ENCODE data around the gene PTK6. TPM values are rescaled to one million over a fixed set of nuclear protein-coding genes. Genes with fewer than 3 reads are reported as not detected.

The PTK6 gene
- total RNA-seq, 4 donors from 2014 or later, result 0.06 to 1.2 (median 0.23) TPM

DNA sequence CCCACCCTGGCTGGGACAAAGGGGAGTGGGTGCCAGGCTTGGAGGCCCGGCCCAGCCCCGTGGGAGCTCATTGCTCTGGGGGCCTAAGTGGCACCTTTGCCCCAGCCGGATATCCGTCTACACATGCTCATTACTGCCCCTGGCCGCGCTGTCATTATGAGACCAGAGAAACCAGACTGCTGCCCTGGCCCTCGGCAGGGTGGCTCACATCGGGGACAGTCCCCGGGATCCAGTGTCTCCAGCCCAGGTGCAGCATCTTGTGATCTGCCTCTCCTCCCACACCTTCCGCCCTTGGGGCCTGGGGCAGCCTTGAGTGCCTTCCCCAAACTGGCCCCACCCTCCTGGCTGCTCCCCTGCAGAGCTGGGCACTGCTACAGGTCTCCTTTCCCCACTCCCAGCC is 5.5 kb upstream of the PTK6 start:
- intact Hi-C loops (cut with DNase I), result no loop called here
- TF ChIP-seq POLR2A (IDR thresholded peaks at IDR 0.05; ENCODE audit: low read depth) (no peak), POLR2AphosphoS5 (IDR thresholded peaks at IDR 0.05) (no peak), EP300 (IDR thresholded peaks at IDR 0.05) (no peak)
- TF ChIP-seq, protein P1, sequence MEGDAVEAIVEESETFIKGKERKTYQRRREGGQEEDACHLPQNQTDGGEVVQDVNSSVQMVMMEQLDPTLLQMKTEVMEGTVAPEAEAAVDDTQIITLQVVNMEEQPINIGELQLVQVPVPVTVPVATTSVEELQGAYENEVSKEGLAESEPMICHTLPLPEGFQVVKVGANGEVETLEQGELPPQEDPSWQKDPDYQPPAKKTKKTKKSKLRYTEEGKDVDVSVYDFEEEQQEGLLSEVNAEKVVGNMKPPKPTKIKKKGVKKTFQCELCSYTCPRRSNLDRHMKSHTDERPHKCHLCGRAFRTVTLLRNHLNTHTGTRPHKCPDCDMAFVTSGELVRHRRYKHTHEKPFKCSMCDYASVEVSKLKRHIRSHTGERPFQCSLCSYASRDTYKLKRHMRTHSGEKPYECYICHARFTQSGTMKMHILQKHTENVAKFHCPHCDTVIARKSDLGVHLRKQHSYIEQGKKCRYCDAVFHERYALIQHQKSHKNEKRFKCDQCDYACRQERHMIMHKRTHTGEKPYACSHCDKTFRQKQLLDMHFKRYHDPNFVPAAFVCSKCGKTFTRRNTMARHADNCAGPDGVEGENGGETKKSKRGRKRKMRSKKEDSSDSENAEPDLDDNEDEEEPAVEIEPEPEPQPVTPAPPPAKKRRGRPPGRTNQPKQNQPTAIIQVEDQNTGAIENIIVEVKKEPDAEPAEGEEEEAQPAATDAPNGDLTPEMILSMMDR (IDR thresholded peaks at IDR 0.05), result no peak

DNA sequence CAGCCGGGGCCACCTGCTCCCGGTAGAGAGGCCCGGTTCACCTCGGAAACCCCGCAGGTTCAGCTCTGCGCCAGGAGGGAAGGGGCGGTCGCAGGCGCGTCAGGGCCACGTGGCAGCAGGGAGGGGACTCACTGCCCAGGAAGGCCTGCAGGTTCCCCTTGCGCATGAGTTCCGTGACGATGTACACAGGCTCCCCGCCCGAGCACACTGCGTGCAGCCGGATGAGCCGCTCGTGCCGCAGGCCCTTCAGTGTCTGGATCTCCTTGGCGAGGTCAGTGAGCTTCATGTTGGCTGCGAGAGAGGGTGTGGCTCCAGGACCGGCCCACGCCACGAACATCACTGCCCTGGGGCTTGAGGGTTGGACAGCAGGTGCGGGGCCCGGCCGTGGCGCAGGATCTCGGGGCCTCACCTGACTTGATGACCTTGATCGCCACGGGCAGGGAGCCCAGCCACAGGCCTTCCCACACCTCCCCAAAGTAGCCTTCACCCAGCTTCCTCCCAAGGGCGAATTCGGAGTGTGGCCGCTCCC is 4.9 kb upstream of the PTK6 start:
- H3K4me3 ChIP-seq, result no peak overlapping the region
- WGBS, result 97% methylated on average over 14 of the region's 36 CpGs
- H3K27me3 ChIP-seq, result peaks cover 0 to 53% (median 4%) of the 10 kb centered on the region in 4 donors
- intact Hi-C loops (cut with DNase I), result no loop called here
- no peaks in the 10 kb centered on the region for H3K9me3 ChIP-seq
- TF ChIP-seq EP300 (IDR thresholded peaks at IDR 0.05) (no peak), POLR2A (IDR thresholded peaks at IDR 0.05; ENCODE audit: low read depth) (no peak), POLR2AphosphoS5 (IDR thresholded peaks at IDR 0.05) (no peak)
- TF ChIP-seq, protein P1 (IDR thresholded peaks at IDR 0.05), result no peak
- H3K27ac ChIP-seq (replicated peaks in 1 of 4), result no peak overlapping the region
- H3K36me3 ChIP-seq, result no peaks in the 10 kb centered on the region
- peaks cover 14 to 15% (median 15%) of the 10 kb centered on the region in 4 donors for H3K4me1 ChIP-seq
- no peak for DNase-seq (ENCODE audit: extremely low spot score)

More for the DNA sequence above, 5.5 kb upstream of the PTK6 start:
- WGBS, result 85% methylated on average over 10 of the region's 10 CpGs
- Histone ChIP-seq H3K9me3 (no peaks in the 10 kb centered on the region), H3K4me3 (no peak overlapping the region), H3K36me3 (no peaks in the 10 kb centered on the region), H3K27me3 (peaks cover 0 to 53% (median 6%) of the 10 kb centered on the region in 4 donors), H3K27ac (replicated peaks in 1 of 4) (no peak overlapping the region), H3K4me1 (peaks cover 8 to 15% (median 9%) of the 10 kb centered on the region in 4 donors)
- DNase-seq (ENCODE audit: extremely low spot score), result no peak

DNA sequence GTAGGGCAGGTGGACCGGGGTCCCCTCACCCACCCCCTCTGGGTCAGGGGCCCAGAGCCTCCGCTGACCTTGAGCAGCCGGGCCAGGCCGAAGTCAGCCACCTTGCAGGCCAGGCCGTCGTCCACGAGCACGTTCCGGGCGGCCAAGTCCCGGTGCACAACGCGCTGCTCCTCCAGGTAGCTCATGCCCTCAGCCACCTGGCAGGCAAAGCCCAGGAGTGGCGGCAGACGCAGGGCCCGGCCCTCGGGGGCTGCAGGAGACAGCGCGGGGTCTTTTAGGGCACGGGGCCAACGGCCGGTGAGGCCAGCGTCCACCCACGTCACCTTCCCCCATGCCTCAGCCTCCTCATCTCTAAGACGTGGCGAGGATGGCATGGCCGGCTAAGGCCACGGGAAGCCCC is 4.2 kb upstream of the PTK6 start:
- no peaks in the 10 kb centered on the region for H3K36me3 ChIP-seq
- intact Hi-C loops (cut with DNase I), result no loop called here
- H3K4me1 ChIP-seq, result peaks cover 14 to 22% (median 18%) of the 10 kb centered on the region in 4 donors
- WGBS, result 88% methylated on average over 16 of the region's 28 CpGs
- peaks cover 0 to 53% (median 8%) of the 10 kb centered on the region in 4 donors for H3K27me3 ChIP-seq
- H3K27ac ChIP-seq (replicated peaks in 1 of 4), result no peak overlapping the region
- TF ChIP-seq, protein P1 (IDR thresholded peaks at IDR 0.05), result no peak
- no peak for TF ChIP-seq POLR2A (IDR thresholded peaks at IDR 0.05; ENCODE audit: low read depth)
- TF ChIP-seq POLR2AphosphoS5 (IDR thresholded peaks at IDR 0.05), result no peak
- no peak for TF ChIP-seq EP300 (IDR thresholded peaks at IDR 0.05)
- H3K4me3 ChIP-seq, result no peak overlapping the region
- DNase-seq (ENCODE audit: extremely low spot score), result no peak
- no peaks in the 10 kb centered on the region for H3K9me3 ChIP-seq

DNA sequence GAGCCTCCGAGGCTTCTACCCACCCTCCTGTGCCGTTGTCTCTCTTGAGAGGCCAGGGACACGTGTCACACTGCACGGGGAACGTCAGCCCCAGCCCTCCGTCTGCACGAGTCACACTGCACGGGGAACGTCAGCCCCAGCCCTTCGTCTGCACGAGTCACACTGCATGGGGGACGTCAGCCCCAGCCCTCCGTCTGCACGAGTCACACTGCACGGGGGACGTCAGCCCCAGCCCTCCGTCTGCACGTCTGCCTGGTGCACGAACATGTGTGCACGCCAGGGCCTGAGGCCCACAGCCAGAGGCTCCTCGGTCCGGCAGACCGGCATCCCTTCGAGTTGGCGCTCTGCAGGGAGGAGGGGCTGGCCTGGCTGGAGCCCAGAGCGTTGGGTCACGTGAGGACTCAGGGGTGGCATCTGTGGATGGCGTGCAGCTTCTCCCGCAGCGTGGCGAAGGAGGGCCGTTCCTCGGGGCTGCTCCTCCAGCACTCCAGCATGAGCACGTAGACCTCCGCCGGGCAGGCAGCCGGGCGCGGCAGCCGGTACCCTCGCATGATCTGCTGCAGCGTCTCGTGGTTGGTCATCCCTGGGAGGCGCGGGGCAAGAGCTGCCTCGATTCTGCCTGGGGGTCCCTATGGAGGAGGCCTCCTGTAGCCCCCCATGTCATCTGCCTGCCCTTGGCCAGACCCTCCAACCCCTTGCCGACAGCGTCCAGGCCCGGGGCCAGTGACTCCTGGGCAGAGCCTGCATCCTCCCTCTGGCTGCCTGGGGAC is 3.4 kb upstream of the PTK6 start:
- 78% methylated on average over 10 of the region's 49 CpGs for WGBS
- intact Hi-C loops (cut with DNase I), result no loop called here
- Histone ChIP-seq H3K9me3 (no peaks in the 10 kb centered on the region), H3K4me1 (peaks cover 14 to 23% (median 19%) of the 10 kb centered on the region in 4 donors), H3K27ac (replicated peaks in 1 of 4) (no peak overlapping the region), H3K36me3 (no peaks in the 10 kb centered on the region), H3K4me3 (no peak overlapping the region), H3K27me3 (peaks cover 0 to 52% (median 9%) of the 10 kb centered on the region in 4 donors)
- TF ChIP-seq POLR2AphosphoS5 (IDR thresholded peaks at IDR 0.05) (no peak), POLR2A (IDR thresholded peaks at IDR 0.05; ENCODE audit: low read depth) (no peak), EP300 (IDR thresholded peaks at IDR 0.05) (no peak)
- TF ChIP-seq, protein P1 (IDR thresholded peaks at IDR 0.05), result no peak
- DNase-seq (ENCODE audit: extremely low spot score), result no peak
